HG02588 (cell line): ENCODE measurements around the gene SYPL2.
"Not testable (repeated sequence)": the region's sequence is repeated elsewhere in the genome, so short reads cannot be mapped to it uniquely, and the experiment has no call there.

Experiments used
- ATAC-seq: cut with Tn5 transposase; IDR thresholded peaks from one replicate; pipeline ENCODE4 v1.9.1; 2021; ENCODE audit warnings: mild to moderate bottlenecking, moderate library complexity; ENCODE audit not compliant: unreplicated experiment

SYPL2 gene

DNA sequence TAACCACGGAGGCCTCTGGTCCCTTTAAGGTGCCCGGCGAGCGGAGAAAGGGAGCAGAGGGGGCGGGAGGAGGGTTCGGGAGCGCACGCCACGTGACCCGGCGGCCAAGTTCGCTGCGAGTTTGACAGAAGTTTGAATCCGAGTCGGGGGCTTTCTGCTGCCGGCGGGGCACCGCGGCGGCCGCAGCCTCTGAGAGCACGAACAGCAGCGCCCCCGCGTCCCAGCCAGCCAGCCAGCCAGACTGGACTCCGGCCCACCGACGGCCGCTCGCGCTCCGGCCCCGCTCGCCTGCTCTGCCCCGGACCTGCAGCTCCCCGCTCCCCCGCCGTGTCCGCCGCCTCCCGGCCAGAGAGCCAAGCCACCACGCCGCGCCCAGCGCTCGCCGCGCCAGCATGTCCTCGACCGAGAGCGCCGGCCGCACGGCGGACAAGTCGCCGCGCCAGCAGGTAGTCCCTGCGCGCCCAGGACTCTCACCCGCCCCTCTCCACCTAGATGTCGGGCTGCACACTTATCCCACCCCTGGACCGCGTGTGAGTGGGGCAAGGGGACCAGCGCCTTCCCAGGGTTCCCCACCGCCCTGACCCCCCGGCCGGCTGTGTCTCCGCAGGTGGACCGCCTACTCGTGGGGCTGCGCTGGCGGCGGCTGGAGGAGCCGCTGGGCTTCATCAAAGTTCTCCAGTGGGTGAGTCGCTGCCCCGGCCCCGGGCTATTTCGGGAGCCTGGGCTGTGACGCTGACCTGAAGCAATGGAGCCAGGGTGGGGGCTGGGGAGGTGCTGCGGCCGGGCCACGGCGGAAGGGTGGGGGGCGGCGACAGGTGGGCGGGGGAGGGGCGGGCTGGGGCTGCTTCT lies at the start of gene SYPL2:
Gene SYPL2 (plus strand): TSS at position 95 of the 849 bp plus-strand sequence. CDS start 298 bp downstream, at position 393.
- no peak for ATAC-seq

DNA sequence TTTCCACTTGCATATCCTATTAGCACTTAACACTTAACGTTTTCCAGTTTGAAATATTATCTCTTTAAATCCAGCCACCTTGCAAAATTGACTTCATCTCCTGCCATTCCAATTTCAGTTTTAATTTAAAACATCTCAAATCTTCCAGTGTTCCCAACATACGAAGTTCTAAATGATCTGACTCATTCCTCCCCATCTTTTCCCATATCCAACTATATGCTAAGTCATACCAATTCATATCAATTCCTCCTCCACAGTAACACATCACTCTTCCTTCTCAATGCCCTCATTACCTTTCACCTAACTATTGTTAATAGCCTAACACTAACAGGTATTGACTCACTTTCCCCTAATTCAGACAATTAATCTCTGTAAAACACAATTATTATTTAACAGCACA lies 42.8 kb upstream of the SYPL2 start:
- no peak for ATAC-seq

DNA sequence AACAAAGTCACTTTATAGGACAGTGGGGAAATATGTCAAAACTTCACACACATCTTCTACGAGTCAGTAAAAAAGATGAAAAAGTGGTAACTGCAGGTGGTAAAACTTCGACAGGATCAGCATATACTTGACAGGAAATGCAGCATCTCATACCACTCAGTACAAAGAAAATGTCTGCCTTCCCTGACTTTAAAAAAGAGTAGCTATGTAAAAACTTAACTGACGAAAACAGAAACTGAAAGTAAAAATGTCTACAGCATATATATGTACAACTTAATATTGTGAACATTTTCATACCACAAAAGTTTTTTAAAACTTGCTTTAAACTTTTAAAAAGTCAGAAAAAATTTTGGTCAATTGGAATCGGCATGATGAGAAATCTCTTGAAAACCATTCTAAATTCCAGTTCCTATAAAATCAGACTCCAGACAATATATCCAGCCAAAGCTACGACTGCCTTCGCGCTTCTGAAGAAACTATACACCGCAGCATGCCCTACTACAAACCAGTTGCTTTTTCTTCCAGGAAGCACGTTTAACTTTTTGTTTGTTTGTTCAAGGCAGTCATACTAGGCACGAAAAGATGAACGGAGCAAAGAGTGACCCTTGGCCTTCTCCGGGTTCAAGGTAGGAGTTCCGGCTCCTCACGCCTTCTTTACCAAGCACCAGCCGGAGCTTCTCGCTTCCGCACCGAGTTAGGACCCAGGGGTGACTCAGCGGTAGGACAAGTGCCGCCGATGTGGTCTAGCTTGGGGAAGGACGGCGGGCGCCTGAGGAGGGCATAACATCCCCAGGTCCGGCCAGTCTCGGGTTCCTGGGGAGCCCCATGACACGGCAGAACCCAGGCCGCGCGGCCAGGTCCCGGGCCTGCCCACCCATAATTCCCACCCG lies 40.7 kb upstream of the SYPL2 start:
- peak; percentile 29 for ATAC-seq

DNA sequence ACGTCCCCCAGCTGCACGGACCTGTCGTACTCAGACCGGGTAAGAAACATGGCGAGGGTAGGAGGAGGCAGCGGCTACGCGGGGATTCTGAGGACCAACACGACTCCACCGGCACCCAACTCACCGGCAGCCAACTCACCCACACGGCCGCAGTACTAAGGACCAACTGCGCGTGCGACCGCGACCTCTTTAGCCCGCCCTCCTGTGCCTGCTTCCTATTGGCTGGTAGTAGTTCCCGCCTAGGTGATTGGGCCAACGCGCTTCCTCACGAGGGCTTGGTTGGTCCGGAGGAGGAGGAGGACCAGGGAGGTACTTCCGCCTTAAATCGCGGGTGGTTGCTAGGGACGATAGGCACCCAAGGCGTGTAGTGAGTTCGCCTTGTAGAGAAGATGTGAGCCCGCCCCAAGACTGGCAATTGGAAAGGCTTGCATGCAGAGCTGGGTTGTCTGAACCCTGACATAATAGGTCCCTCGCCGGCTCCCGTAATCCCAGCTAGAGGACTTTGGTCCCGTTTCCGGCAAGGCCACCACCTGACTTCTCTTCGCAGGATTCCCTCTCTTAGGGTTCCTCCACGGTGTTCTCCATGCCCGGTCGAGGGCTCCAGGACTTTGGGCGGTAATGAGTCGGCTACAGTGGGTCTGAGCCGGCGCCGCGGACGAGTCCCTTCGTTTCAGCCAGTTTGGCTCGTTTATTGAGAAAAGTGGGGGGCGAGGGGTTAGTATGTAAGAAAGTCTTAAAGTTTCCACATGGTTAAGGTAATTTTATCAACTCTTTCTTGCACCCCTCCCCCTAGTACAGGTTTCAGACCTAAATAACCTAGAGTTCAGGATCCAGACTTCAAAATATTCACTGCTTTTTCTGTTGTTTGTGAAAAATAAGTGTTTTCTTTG lies 39.8 kb upstream of the SYPL2 start, which contains the start of gene PSMA5:
Gene PSMA5 (minus strand): TSS at position 168 of the 890 bp plus-strand sequence. CDS start 118 bp downstream, at position 50.
- peak; percentile 97 for ATAC-seq

DNA sequence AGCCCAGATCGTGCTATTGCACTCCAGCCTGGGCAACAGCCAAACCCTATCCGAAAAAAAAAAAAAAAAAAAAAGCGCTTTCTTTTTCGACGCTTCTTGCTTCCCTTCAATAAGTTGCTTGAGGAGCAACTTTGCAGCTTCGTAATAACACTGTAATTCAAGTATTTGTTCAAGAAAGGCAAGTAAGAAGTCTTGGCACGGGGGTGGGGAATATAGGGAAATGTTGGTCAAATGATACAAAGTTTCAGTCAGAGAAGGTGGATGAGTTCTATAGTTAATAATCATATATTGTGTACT lies 39.2 kb upstream of the SYPL2 start:
- no peak for ATAC-seq

DNA sequence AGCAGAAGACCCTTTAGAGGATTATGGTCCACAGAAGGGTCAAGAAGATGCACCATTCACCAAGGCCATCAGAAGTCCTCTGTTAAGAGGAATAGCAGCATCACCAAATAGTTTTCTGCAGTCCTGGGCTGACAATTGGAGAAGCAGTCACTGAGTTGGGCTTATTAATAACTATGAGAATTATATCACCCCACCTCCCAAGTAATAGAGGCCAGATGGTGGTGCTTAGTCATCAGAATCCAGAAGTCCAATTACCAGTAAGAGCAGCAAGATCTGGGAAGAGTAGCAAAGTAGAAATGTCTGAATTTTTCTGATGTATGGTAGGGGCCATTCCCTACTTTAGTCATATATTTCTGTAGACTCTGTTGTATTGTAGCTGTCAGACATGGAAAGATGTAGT lies 34.0 kb upstream of the SYPL2 start:
- no peak for ATAC-seq

DNA sequence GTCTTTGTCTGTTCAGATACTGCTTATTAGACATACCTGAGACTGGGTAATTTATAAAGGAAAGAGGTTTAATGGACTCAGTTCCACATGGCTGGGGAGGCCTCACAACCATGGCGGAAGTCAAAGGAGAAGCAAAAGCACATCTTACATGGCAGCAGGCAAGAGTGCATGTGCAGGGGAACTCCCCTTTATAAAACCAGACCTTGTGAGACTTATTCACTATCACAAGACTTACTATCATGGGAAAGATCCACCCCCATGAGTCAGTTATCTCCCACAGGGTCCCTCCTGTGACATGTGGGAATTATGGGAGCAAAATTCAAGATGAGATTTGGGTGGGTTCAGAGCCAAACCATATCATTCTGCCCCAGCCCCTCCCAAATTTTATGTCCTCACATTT lies 33.0 kb upstream of the SYPL2 start:
- no peak for ATAC-seq

DNA sequence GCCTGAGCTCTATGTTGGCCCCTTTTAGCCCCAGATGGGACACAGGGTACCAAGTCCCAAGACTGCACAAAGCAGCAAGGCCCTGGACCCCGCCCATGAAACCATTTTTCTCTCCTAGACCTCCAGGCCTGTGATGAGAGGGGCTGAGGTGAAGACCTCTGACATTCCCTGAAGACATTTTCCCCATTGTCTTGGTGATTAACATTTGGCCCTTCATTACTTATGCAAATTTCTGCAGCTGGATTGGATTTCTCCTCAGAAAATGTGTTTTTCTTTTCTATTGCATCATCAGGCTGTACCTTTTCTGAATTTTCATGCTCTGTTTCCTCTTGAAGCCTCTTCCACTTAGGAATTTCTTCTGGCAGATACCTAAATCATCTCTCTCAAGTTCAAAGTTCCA lies 31.9 kb upstream of the SYPL2 start:
- ATAC-seq, result no peak

DNA sequence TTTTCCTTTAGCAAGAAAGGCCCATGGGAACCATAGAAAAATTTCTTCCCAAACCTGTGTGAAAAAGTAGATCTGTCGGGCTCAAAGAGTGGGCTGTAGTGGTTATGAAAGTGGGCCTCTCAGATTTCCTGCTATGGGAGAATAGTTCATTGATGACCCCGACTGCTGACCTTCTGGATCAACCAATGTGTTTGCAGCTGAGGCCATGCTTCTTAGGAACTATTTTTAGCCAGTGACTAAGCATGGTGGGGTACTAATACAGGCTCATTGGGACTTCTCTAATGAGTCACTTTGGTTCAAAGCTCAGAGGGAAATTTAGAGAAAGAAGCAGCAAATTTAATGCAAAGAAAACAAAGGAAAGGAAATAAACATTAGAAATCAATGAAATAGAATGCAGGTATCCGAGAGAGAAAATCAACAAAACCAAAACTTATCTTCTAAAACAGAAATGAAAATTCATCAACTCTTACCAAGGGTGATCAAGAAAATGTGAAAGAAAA lies 27.5 kb upstream of the SYPL2 start:
- no peak for ATAC-seq

DNA sequence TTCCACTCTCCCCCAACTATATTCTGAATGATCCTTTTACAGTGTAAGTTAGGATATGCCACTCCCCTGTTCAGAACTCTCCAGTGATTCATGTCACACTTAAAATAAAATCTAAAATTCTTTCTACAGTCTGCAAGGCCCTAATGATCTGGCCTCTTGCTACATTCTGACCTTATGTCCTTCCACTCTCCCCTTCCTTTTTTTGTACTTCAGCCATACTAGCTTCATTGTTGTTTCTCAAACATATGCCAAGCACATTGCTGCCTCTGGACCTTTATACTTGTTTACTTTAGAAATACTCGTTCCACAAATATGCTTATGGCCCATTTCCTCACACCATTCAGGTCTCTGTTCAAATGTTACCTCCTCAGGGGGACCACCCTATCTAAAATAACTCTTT lies 25.3 kb upstream of the SYPL2 start:
- ATAC-seq, result no peak

DNA sequence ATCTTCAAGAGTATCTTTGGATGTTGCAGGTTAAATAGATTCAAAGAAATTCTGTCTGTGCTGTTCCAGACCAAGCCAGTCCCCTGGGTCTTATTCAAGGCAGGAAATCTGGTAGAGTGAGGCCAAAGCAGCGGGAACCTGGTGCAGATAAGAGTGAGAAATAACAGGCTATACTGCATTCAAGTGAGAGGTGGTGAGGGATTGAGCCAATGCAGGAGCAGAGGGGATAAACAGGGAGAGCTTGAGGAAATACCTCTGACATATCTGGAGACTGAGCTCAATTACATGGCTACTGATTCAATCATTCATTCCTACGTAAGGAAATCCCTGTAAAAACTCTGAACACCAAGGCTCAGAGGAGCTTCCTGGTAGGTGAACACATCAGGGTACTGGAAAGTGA lies 22.9 kb upstream of the SYPL2 start:
- no peak for ATAC-seq

DNA sequence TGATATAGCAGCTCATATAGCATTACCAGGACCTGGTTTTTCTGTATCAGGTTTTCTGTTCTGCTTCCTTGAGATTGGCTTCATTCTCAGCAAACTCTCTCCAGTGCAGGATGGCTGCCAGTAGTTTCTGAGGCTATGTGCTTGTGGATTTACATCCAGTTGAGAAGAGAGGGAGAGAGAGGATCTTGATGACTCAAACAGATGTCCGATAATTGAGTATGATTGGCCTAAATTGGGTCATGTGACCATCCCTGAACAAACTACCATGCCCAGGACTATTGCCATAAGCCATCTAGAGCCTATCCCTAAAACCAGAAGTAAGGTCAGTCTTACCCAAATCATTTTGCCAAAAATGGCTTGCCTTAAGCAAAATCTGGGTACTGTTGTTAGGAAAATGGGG lies 22.0 kb upstream of the SYPL2 start:
- ATAC-seq, result no peak

DNA sequence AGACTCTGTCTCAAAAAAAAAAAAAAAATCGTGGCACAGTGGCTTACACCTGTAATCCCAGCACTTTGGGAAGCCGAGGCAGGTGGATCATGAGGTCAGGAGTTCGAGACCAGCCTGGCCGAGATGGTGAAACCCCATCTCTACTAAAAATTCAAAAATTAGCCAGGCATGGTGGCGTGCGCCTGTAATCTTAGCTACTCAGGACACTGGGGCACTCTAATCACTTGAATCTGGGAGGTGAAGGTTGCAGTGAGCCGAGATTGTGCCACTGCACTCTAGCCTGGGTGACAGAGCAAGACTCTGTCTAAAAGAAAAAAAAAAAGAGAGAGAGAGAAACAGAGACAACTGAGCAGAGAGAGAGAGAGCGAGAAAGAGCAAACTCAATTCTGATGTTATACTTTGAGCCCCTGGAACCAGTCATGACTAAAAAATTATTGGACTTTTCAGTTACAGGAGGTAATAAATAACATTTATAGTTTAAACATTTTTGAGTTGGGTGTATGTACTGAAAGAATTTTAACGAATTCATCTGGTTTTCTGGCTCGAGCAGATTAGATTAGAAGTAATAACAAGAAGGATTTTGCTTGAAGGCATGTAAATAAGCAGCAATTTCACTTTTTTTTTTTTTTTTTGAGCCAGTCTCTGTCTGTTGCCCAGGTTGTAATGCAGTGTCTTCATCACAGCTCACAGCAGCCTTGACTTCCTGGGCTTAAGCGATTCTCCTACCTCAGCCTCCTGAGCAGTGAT lies 20.2 kb upstream of the SYPL2 start:
- ATAC-seq, result not testable (repeated sequence)

DNA sequence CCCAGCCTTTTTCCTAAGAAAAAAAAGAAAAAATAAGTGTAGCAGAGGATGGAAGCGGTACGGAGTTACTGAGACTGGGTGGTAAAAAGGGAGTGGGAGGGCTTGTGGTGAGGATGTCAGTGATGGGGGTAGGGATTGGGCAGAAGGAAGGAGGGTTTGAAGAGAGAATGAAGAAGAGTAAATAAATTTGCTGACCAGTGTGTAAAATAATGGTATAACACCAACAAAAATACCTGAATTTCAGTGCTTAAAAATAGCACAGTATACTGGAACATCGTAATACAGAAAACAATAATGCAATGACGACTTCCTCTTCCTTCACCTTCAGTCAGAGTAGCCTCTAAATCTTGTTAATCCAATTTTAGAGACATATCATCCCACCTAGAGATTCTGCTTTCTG lies 18.8 kb upstream of the SYPL2 start:
- no peak for ATAC-seq

DNA sequence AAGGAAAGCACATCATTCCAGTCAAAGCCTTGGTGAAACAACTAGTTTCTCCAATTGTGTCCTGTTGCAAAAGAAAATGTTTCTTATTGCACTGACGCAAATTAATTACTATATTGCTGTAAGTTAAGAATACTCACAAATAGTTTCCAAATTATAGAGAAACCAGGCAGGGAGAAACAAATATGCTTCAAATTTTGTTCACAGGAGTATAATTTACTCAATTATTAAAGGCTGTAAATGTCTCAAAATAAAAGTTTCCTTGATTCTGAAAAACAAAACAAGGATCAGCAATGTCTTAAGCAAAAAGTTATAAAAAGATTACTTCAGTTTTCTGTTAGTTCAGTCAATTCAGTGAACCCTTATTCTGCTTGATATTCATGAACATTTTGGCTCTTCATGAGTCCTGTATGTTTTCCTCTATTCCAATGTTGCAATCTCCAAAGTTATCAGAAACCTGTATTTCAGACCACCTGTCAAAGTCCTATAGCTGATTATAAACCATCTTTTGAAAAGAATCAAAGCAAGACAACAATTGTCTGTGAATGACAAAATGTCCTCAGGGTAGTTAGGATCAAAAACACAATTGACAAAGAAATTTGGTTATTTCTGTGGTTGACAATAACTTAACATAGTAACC lies 11.7 kb upstream of the SYPL2 start:
- no peak for ATAC-seq

DNA sequence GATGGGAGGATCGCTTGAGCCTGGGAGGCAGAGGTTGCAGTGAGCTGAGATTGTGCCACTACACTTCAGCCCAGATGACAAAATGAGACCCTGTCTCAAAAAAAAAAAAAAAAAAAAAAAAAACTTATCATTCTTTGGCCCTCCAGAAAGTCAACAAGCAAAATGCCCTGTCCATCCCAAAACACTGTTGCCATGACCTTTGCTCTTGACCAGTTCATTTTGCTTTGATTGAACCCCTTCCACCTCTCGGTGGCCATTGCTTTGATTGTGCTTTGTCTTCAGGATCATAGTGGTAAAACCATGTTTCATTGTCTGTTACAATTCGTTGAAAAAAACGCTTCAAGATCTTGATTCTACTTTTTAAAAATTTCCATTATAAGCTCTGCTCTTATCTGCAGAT lies 8.5 kb upstream of the SYPL2 start:
- ATAC-seq, result no peak

DNA sequence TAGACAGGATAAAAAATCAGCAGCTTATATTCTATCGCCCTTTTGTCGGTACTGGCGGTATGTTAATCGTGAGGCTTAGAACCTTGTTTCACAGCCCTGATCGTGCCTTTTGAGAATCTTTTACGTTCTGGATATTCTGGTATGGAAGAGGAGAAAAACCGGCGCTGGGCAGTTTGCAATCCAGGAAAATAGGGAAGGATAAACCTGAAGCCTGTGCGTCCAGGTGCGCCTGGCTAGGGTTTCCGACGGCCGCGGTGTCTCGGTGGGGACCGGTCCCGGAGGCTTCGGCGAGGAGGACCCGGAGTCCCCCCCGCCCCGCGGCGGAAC lies 258 bp upstream of the SYPL2 start:
- ATAC-seq, result no peak

DNA sequence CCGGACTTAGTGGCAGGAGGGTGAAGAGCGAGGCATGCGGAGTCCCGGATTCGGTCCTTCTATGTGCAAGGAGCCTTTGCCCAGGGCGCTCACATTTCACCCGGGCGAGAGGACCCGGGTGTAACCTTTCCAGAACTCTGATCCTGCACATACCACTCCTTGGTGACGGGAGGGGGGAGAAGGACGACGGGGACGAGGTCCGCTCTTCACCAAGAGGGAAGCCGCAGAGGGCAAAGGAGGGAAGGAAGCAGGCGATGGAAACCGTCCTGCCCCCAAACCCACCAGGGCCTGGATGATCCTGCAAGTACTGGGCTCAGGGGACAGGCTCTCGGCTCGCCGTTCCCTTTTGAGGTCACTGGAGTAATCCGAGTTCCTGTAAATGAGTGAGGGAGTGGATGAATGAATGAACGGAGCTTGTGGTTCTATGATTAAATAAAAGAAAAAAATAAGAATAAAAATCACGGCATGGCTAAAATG lies 993 bp downstream of the SYPL2 start:
- ATAC-seq, result no peak

DNA sequence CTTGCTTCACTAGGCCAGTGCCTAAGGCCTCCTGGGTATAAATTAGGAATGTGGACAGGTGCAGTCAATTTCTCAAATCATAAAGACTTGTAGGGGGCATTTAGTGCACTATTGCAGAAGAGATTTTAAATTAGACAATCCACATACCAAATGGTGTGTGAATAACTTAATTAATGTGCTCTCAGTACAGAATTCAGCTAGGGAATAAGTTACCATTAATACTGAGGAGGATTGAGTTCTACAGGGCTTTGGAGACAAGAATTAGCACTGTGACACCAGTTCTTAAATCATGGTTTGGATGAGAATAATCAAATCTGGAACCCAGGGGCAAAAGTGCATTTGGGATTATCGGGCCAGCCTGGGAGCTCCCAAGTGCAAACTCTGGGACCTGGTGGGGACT lies 1.7 kb downstream of the SYPL2 start:
- no peak for ATAC-seq

DNA sequence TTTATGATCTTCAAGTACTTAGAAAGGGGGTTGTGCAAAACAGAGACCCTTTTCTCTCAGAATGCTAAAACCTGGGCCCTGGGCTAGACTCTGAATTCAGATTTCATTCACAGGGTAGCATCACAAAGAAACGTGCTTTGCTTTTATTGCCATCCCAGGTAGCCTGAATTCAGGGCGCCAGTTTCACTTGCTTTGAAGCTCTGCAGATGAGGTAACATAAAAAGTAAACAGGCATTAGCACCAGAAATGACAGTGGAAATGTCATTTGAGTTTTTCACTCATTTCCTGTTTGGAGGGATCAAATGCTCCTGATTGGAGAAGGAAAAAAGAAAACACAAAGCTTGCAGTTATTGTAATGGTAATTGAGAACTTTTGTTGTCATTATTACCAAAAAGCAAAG lies 2.6 kb downstream of the SYPL2 start:
- ATAC-seq, result no peak
